Spleen (tissue), 7 donors: ENCODE results near the gene HNRNPA2B1.

Source experiments
- POLR2A ChIP-seq, 3 donors: fragments of 450-650 bp; IDR thresholded peaks; one replicate each; pipeline ENCODE4 v1.5.1; 2017; ENCODE audit warnings: antibody characterized with exemption in 3 of 3, mild to moderate bottlenecking in 1 of 3
- POLR2AphosphoS5 ChIP-seq, 3 donors: sonication (generic); formaldehyde crosslinking; IDR thresholded peaks; one replicate each; pipeline ENCODE4 v1.5.1; 2017; ENCODE audit warnings: antibody characterized with exemption in 3 of 3
- TF ChIP-seq, protein P1 (sequence below), 11 experiments: fragments of 200-600 bp in 7 of 11; fragments of 450-650 bp in 4 of 11; sonication (generic) in 4 of 11; IDR thresholded peaks in 8 of 11; conservative IDR thresholded peaks in 3 of 11; 1 replicate in 7 of 11; 2 replicates in 4 of 11; pipeline versions ENCODE4 v1.4.0 to v1.8.0; 2016 to 2021; ENCODE audit warnings: antibody characterized with exemption in 11 of 11, inconsistent platforms in 4 of 11, mild to moderate bottlenecking in 1 of 11
- donor health status: DM: no; HTN: no; CAD: no; lungs with moderate emphysema.
- donor health status: DM: no; HTN: no; CAD: no.
- donor health status: DM: no; HTN: no; CAD: no.

DNA sequence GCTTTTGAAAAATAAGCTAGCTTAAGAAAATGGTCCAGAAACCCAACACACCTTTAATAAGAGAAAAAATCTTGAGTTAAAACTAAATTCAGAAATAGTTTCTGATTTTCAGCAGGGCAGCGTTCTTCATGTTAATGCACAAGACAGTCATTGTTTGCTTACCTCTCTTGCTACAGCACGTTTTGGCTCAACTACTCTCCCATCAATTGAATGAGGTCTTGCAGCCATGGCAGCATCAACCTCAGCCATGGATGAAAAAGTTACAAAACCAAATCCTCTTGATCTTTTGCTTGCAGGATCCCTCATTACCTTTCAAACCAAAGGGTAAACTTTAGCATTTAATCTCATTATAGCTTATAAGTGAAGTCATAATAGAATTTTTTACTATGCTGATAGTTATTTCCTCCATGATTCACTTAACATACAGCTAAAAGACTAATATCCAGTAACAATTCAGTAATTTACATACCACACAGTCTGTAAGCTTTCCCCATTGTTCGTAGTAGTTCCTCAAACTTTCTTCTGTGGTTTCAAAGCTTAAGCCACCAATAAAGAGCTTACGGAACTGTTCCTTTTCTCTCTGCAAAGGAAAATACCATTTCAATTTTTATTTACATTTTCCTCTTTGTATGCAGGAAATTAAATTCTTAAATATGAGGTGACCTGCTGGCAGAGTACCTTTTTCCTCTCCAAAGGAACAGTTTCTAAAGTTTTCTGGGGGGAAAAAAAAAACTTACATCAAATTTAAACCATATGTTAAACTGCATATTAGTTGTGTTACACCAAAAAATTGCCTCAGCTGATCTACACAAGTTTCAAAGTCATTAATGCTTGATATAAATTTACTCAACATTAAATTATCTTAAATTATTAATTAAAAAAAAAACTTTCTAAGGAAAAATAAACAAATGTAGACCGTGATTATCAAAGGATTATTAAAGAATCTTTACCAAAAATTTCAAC, 3.1 kb downstream of the HNRNPA2B1 start:
- TF ChIP-seq, protein P1, sequence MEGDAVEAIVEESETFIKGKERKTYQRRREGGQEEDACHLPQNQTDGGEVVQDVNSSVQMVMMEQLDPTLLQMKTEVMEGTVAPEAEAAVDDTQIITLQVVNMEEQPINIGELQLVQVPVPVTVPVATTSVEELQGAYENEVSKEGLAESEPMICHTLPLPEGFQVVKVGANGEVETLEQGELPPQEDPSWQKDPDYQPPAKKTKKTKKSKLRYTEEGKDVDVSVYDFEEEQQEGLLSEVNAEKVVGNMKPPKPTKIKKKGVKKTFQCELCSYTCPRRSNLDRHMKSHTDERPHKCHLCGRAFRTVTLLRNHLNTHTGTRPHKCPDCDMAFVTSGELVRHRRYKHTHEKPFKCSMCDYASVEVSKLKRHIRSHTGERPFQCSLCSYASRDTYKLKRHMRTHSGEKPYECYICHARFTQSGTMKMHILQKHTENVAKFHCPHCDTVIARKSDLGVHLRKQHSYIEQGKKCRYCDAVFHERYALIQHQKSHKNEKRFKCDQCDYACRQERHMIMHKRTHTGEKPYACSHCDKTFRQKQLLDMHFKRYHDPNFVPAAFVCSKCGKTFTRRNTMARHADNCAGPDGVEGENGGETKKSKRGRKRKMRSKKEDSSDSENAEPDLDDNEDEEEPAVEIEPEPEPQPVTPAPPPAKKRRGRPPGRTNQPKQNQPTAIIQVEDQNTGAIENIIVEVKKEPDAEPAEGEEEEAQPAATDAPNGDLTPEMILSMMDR (IDR thresholded peaks at IDR 0.05 in 8 of 11, conservative IDR thresholded peaks at IDR 0.05 in 3 of 11) = no peak
- TF ChIP-seq POLR2AphosphoS5 (IDR thresholded peaks at IDR 0.05) (peak in 1 of 3 donors; percentile 35), POLR2A (IDR thresholded peaks at IDR 0.05) (no peak)
